Natural killer cell (primary cell): ENCODE measurements around the gene C13orf46. TPM values are rescaled to one million over a fixed set of nuclear protein-coding genes. Genes with fewer than 3 reads are reported as not detected.

Experiments
- ATAC-seq, 3 donors: fragments of 150-1000 bp in 2 of 3; fragments of 200-7000 bp in 1 of 3; cut with Tn5 transposase; 1 replicate in 1 of 3; 2 replicates in 2 of 3; pipeline ENCODE4 v1.10.0; 2021; ENCODE audit warnings: mild to moderate bottlenecking in 2 of 3, moderate library complexity in 2 of 3
- DNase-seq, 2 donors: peaks; one replicate each; pipeline versions ENCODE4 v3.0.0 to v3.0.0-alpha.2; 2013 to 2021; ENCODE audit warnings: mixed read lengths in 1 of 2
- H3K27ac ChIP-seq: one replicate; pipeline ENCODE4 v1.5.1; 2013; ENCODE audit warnings: mild to moderate bottlenecking, low read length
- H3K27me3 ChIP-seq: one replicate; pipeline ENCODE4 v1.6.1; 2013; ENCODE audit warnings: low read length; ENCODE audit not compliant: control insufficient read depth, insufficient read depth
- H3K36me3 ChIP-seq: one replicate; pipeline ENCODE4 v1.6.1; 2013; ENCODE audit warnings: low read length; ENCODE audit not compliant: control insufficient read depth, insufficient read depth
- H3K4me1 ChIP-seq: one replicate; pipeline ENCODE4 v1.6.1; 2013; ENCODE audit warnings: low read length; ENCODE audit not compliant: control insufficient read depth, insufficient read depth
- H3K4me3 ChIP-seq: one replicate; pipeline ENCODE4 v1.5.1; 2013; ENCODE audit warnings: low read length
- H3K9me3 ChIP-seq: one replicate; pipeline ENCODE4 v1.6.1; 2013; ENCODE audit warnings: low read length; ENCODE audit not compliant: control insufficient read depth, insufficient read depth
- H3K27ac Mint-ChIP-seq, 2 donors: one replicate each; pipeline ENCODE4 v1.8.0; 2022; ENCODE audit warnings: mild to moderate bottlenecking in 2 of 2, mixed read lengths in 2 of 2, moderate library complexity in 1 of 2
- H3K27me3 Mint-ChIP-seq, 2 donors: one replicate each; pipeline ENCODE4 v1.8.0; 2022; ENCODE audit warnings: low read depth in 2 of 2, mixed read lengths in 2 of 2
- H3K36me3 Mint-ChIP-seq: one replicate; pipeline ENCODE4 v1.8.0; 2022; ENCODE audit warnings: mixed read lengths
- H3K4me1 Mint-ChIP-seq, 2 donors: one replicate each; pipeline ENCODE4 v1.8.0; 2022; ENCODE audit warnings: mixed read lengths in 2 of 2
- H3K4me3 Mint-ChIP-seq: one replicate; pipeline ENCODE4 v1.8.0; 2022; ENCODE audit warnings: mild to moderate bottlenecking, moderate library complexity, mixed read lengths
- H3K9me3 Mint-ChIP-seq, 2 donors: one replicate each; pipeline ENCODE4 v1.8.0; 2022; ENCODE audit warnings: mixed read lengths in 2 of 2
- WGBS: methylation state at CpG from one replicate; pipeline ENCODE4 v1.1.7; 2013; ENCODE audit warnings: missing lambda C conversion rate; ENCODE audit not compliant: insufficient coverage; 5-methylcytosine and 5-hydroxymethylcytosine counted together
- intact Hi-C: fragments of 100-400 bp; cut with micrococcal nuclease; formaldehyde crosslinking; loops from one replicate; pipeline ENCODE4 v1.14.2; 2022
- total RNA-seq, 4 donors: library from RNA; stranded (reverse); fragments of 120-200 nt in 1 of 4; gene quantifications; one replicate each; pipeline versions ENCODE4 v1.2.3 to v1.2.4, GENCODE V29; 2013 to 2022
- TF ChIP-seq, protein P1 (sequence below): fragments of 200-600 bp; IDR thresholded peaks from one replicate; pipeline ENCODE4 v1.8.0; 2022; ENCODE audit warnings: antibody characterized with exemption

Gene C13orf46
- total RNA-seq, 3 donors from 2014 or later (not counting 1 experiment from before 2014, with no cell fraction given), result 21.1 to 23.9 (median 23.5) TPM

- intact Hi-C loops, result no loop called here
- Mint-ChIP-seq H3K27ac (no peak overlapping the region), H3K4me3 (no peak overlapping the region), H3K9me3 (peaks cover 0 to 4% of the 10 kb centered on the region in 2 donors), H3K36me3 (peaks cover 7% of the 10 kb centered on the region), H3K4me1 (no peaks in the 10 kb centered on the region), H3K27me3 (peaks cover 15 to 26% of the 10 kb centered on the region in 2 donors)
- Histone ChIP-seq H3K27ac (no peak overlapping the region), H3K9me3 (peaks cover 8% of the 10 kb centered on the region), H3K27me3 (peaks cover 6% of the 10 kb centered on the region), H3K4me3 (no peak overlapping the region), H3K36me3 (no peaks in the 10 kb centered on the region), H3K4me1 (no peaks in the 10 kb centered on the region)
- TF ChIP-seq, protein P1, sequence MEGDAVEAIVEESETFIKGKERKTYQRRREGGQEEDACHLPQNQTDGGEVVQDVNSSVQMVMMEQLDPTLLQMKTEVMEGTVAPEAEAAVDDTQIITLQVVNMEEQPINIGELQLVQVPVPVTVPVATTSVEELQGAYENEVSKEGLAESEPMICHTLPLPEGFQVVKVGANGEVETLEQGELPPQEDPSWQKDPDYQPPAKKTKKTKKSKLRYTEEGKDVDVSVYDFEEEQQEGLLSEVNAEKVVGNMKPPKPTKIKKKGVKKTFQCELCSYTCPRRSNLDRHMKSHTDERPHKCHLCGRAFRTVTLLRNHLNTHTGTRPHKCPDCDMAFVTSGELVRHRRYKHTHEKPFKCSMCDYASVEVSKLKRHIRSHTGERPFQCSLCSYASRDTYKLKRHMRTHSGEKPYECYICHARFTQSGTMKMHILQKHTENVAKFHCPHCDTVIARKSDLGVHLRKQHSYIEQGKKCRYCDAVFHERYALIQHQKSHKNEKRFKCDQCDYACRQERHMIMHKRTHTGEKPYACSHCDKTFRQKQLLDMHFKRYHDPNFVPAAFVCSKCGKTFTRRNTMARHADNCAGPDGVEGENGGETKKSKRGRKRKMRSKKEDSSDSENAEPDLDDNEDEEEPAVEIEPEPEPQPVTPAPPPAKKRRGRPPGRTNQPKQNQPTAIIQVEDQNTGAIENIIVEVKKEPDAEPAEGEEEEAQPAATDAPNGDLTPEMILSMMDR, result no peak
- 89% methylated on average over 8 of the region's 9 CpGs for WGBS
- DNase-seq (no peak), ATAC-seq (no peak)
Measured at GRCh38 chr13:113919761-113920559, 53.9 kb downstream of the C13orf46 start.

- H3K27me3 ChIP-seq, result peaks cover 6% of the 10 kb centered on the region
Measured at GRCh38 chr13:113918981-113919701, 54.7 kb downstream of the C13orf46 start.

DNA sequence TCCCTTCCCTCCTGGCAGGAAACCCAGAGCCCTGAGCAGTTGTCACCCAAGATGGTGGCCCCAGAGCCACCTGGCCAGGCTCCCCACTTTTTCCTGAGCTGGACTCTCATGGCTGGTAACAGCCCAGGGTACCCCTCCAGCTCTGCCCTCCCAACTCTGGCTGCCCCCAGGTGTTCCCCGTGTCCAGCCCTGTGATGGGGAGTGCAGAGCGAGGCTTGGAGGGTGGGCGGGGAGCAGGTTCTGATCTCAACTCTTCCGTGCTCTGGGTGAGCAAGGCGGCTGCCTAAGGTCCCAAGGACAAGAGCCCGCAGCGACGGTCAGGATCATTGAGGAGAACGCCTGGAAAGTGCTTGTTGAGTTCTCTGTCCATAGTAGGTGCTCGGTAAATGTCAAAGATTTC lies 55.3 kb downstream of the C13orf46 start:
- DNase-seq (no peak), ATAC-seq (no peak)
- 93% methylated on average over 10 of the region's 10 CpGs for WGBS
- no peak overlapping the region for H3K4me3 ChIP-seq
- Mint-ChIP-seq H3K9me3 (peaks cover 0 to 4% of the 10 kb centered on the region in 2 donors), H3K4me1 (peaks cover 0 to 5% of the 10 kb centered on the region in 2 donors), H3K4me3 (no peak overlapping the region), H3K27ac (no peak overlapping the region), H3K27me3 (peaks cover 21 to 32% of the 10 kb centered on the region in 2 donors), H3K36me3 (peaks cover 7% of the 10 kb centered on the region)
- intact Hi-C loops, result no loop called here
- H3K36me3 ChIP-seq, result no peaks in the 10 kb centered on the region
- H3K27ac ChIP-seq, result no peak overlapping the region
- H3K27me3 ChIP-seq, result peaks cover 6% of the 10 kb centered on the region
- peaks cover 8% of the 10 kb centered on the region for H3K9me3 ChIP-seq
- TF ChIP-seq, protein P1, result no peak
- H3K4me1 ChIP-seq, result no peaks in the 10 kb centered on the region

More at GRCh38 chr13:113918981-113919701, 54.7 kb downstream of the C13orf46 start:
- Mint-ChIP-seq H3K9me3 (peaks cover 0 to 4% of the 10 kb centered on the region in 2 donors), H3K27me3 (peaks cover 17 to 29% of the 10 kb centered on the region in 2 donors), H3K4me1 (peaks cover 0 to 2% of the 10 kb centered on the region in 2 donors), H3K4me3 (no peak overlapping the region), H3K27ac (no peak overlapping the region), H3K36me3 (peaks cover 7% of the 10 kb centered on the region)
- DNase-seq (no peak), ATAC-seq (no peak)
- TF ChIP-seq, protein P1, result no peak
- no peaks in the 10 kb centered on the region for H3K4me1 ChIP-seq
- no peaks in the 10 kb centered on the region for H3K36me3 ChIP-seq
- H3K27ac ChIP-seq, result no peak overlapping the region
- intact Hi-C loops, result no loop called here
- 94% methylated on average over 23 of the region's 23 CpGs for WGBS
- peaks cover 8% of the 10 kb centered on the region for H3K9me3 ChIP-seq
- no peak overlapping the region for H3K4me3 ChIP-seq
